ENCODE measurements around the gene ABCA5.
A peak's percentile ranks its signal among the peaks of the same experiment; 100 is the strongest.

ABCA5 gene

GRCh38 chr17:69327060-69327831 is at the start of gene ABCA5:
Gene ABCA5 (minus strand): TSS chr17:69327133. CDS start chr17:69314415, 12,718 bp downstream.
- Histone ChIP-seq H3K4me3 (ENCODE audit: low read depth, low read length) (peak within 1 kb of the TSS; percentile 84), H3K4me2 (ENCODE audit: low read length) (peak within 1 kb of the TSS; percentile 96), H2AFZ (peak within 1 kb of the TSS; percentile 100), H3K36me3 (ENCODE audit: control insufficient read depth, insufficient read depth, low read length) (no peaks in the 10 kb centered on the region), H3K4me1 (peaks cover 5% of the 10 kb centered on the region), H3K27me3 (ENCODE audit: control insufficient read depth, insufficient read depth, low read length) (no peaks in the 10 kb centered on the region), H3K9ac (peak within 1 kb of the TSS; percentile 83), H3K27ac (peak within 1 kb of the TSS; percentile 94), H3K79me2 (peaks cover 10% of the 10 kb centered on the region), H3K9me3 (ENCODE audit: control insufficient read depth, low read length) (no peaks in the 10 kb centered on the region)
- TF ChIP-seq CTCF (IDR thresholded peaks at IDR 0.05): peak; percentile 4

- Histone ChIP-seq H3K36me3 (ENCODE audit: control insufficient read depth, insufficient read depth, low read length) (no peaks in the 10 kb centered on the region), H3K4me2 (ENCODE audit: low read length) (no peak overlapping the region), H3K27me3 (ENCODE audit: control insufficient read depth, insufficient read depth, low read length) (no peaks in the 10 kb centered on the region), H3K9me3 (ENCODE audit: control insufficient read depth, low read length) (no peaks in the 10 kb centered on the region), H2AFZ (no peak overlapping the region), H3K27ac (no peak overlapping the region), H3K4me1 (no peaks in the 10 kb centered on the region), H3K9ac (no peak overlapping the region), H3K4me3 (ENCODE audit: low read depth, low read length) (no peak overlapping the region), H3K79me2 (no peaks in the 10 kb centered on the region)
- no peak for TF ChIP-seq CTCF (IDR thresholded peaks at IDR 0.05)
These were observed 48.3 kb upstream of the ABCA5 start for GRCh38 chr17:69375229-69375628.

- Histone ChIP-seq H3K4me2 (ENCODE audit: low read length) (no peak overlapping the region), H3K4me3 (ENCODE audit: low read depth, low read length) (no peak overlapping the region), H3K79me2 (no peaks in the 10 kb centered on the region), H3K36me3 (ENCODE audit: control insufficient read depth, insufficient read depth, low read length) (no peaks in the 10 kb centered on the region), H2AFZ (no peak overlapping the region), H3K4me1 (no peaks in the 10 kb centered on the region), H3K9me3 (ENCODE audit: control insufficient read depth, low read length) (no peaks in the 10 kb centered on the region), H3K27me3 (ENCODE audit: control insufficient read depth, insufficient read depth, low read length) (no peaks in the 10 kb centered on the region), H3K9ac (no peak overlapping the region), H3K27ac (no peak overlapping the region)
- no peak for TF ChIP-seq CTCF (IDR thresholded peaks at IDR 0.05)
These were observed 46.1 kb upstream of the ABCA5 start for GRCh38 chr17:69373069-69373468.

GRCh38 chr17:69367298-69367697 is 40.4 kb upstream of the ABCA5 start:
- Histone ChIP-seq H3K27ac (no peak overlapping the region), H3K27me3 (ENCODE audit: control insufficient read depth, insufficient read depth, low read length) (no peaks in the 10 kb centered on the region), H3K36me3 (ENCODE audit: control insufficient read depth, insufficient read depth, low read length) (no peaks in the 10 kb centered on the region), H3K4me1 (no peaks in the 10 kb centered on the region), H3K79me2 (no peaks in the 10 kb centered on the region), H3K4me2 (ENCODE audit: low read length) (no peak overlapping the region), H3K9ac (no peak overlapping the region), H3K9me3 (ENCODE audit: control insufficient read depth, low read length) (no peaks in the 10 kb centered on the region), H3K4me3 (ENCODE audit: low read depth, low read length) (no peak overlapping the region), H2AFZ (no peak overlapping the region)
- no peak for TF ChIP-seq CTCF (IDR thresholded peaks at IDR 0.05)
